ENCODE data around the gene GPR83.
"Not testable (repeated sequence)": the region's sequence is repeated elsewhere in the genome, so short reads cannot be mapped to it uniquely, and the experiment has no call there.

The GPR83 gene

DNA sequence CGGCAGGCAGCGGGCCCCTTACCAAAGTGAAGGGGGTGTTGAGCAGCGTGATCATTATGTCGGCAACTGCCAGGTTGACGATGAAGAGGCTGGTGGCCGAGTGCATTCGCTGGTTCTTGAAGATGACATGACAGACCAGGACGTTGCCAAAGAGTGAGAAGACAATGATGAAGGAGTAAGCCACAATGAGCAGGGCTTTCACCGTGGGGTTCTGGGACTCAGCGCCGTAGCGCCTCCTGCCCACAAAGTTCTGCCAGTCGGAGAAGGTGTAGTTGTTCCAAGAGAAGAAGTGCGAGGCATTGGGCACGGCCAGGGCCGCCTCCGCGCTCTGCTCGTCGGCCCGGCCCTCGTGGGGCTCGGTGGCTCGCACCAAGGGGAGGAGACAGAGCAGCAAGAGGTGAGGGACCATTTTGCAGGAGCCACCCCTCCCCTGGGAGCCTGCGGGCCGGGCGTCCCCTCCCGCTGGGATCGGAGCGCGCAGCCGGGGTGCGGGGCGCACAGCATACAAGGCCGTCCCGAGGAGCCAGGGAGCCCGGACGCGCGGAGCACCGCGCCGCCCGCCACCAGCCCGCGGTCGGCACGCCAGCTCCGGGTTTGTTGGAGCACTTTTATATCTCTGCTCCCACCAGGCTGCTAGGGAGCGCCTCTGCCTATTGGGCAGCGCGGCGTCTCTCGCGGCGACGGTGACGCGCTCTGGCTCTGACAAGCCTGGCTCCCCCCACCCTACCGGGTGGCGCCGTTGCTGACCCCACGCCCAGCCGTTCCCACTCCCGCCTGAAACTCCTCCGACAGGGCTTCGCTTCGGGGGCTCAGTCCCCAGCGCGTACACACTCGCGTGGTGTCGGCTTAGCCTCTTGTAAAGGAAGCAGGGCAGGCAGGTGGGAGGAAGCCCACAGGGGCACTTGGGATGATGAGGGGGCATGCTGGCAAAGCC lies at the start of gene GPR83:
GPR83 (minus strand) TSS at position 581 of the 934 bp plus-strand sequence; CDS start at position 409, 172 bp downstream.
- DNase-seq (ENCODE audit: low read depth), result no peak

- DNase-seq (ENCODE audit: low read depth), result no peak
Observed at GRCh38 chr11:94450048-94450447, 48.8 kb upstream of the GPR83 start.

GRCh38 chr11:94449437-94449836 lies 48.2 kb upstream of the GPR83 start:
- no peak for DNase-seq (ENCODE audit: low read depth)

- no peak for DNase-seq (ENCODE audit: low read depth)
Observed at GRCh38 chr11:94449029-94449428, 47.8 kb upstream of the GPR83 start.

GRCh38 chr11:94447149-94447548 lies 45.9 kb upstream of the GPR83 start:
- no peak for DNase-seq (ENCODE audit: low read depth)

- DNase-seq (ENCODE audit: low read depth), result no peak
Observed at GRCh38 chr11:94445641-94446040, 44.4 kb upstream of the GPR83 start.

GRCh38 chr11:94433049-94433448 lies 31.8 kb upstream of the GPR83 start:
- DNase-seq (ENCODE audit: low read depth), result no peak

DNA sequence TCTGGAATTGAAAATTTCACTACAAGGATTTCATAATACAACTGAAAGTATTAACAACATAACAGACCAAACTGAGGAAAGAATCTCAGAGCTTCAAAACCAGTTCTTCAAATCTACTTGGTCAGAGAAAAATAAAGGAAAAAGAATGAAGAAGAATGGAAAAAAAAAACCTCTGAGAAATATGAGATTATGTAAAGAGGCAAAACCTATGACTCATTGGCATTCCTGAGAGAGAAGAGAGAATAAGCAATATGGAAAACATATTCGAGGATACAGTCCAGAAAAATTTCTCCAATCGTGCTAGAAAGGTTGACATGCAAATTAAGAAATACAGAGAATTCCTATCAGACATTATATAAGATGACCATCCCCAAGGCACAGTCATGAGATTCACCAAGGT lies 23.4 kb upstream of the GPR83 start:
- no peak for DNase-seq (ENCODE audit: low read depth)

- no peak for DNase-seq (ENCODE audit: low read depth)
Observed at GRCh38 chr11:94424011-94424410, 22.8 kb upstream of the GPR83 start.

GRCh38 chr11:94423507-94423906 lies 22.3 kb upstream of the GPR83 start:
- DNase-seq (ENCODE audit: low read depth), result no peak

DNA sequence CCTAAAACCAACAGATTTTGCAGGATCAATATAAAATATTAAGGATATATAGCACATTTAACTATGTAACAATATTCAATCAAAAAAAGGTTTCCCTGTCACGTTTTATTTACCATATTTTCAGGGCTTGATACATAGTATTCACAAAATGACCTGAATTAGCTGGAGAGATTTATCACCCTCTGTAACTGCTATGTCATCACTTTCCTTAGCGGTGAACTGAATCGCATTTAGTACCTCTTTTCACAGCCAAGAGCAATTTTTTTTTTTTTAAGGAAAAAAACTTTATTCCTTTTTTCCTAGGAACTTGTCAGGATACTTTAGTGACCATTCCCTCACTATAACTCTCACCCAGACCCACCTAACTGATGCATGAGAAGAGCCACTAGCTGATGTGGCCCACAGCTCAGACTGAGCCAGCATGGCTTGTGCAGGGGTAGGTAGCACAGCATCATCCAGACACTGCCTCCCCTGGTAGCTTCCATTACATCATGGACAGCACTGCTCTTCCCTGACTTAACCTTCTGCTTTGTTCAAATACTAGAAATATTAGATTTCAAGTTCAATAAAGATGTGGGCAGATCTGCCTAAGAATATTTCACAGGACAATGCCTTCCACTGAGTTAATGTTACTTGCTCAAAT lies 17.0 kb upstream of the GPR83 start:
- DNase-seq (ENCODE audit: low read depth), result no peak

GRCh38 chr11:94417386-94417987 lies 16.3 kb upstream of the GPR83 start:
- DNase-seq (ENCODE audit: low read depth), result no peak

GRCh38 chr11:94405062-94405833 lies 4.0 kb upstream of the GPR83 start:
- no peak for DNase-seq (ENCODE audit: low read depth)

DNA sequence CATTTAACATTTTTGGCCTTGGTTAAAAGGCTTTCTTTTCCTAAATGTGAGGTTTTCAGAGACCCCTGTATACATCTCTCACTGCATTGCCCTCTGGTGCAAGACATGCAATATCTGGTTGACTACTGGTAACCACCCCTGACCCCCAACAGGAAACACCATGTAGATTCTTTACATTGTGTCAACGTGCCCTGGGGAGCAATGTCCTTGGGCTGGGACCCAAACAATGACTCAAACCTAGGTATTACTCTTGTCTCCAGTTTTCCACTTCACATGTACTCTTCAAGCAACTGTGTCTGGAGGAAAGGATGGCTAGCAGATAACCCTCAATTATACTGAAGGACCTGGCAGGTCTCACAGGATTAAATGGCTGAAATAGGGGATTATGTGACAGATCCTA lies 1.1 kb upstream of the GPR83 start:
- DNase-seq (ENCODE audit: low read depth), result no peak

DNA sequence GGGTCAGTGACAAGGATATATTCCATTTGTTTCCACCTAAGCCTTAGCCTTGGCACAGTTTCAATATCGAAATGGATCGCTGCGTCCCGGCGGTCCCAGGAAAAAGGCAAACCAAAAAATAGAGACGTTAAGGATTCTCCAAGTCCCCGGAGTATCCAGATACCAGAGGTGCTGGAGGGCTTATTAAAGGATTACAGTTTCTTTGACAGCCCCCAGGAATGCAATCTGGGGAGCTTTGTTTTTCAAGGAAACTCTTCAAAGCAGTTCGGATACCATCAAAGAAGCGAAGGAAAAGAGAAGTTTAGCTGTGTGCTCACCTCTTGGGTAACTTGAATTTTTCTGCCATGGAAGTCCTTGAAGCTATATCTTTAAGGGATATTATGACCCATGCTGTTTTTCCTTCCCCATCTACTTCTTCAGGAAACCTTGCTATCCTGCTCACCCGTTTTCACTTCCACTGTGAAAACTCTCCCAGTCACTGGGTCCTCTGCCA lies 600 bp upstream of the GPR83 start:
- no peak for DNase-seq (ENCODE audit: low read depth)

- no peak for DNase-seq (ENCODE audit: low read depth)
Observed at GRCh38 chr11:94400457-94400838, 771 bp downstream of the GPR83 start.

- no peak for DNase-seq (ENCODE audit: low read depth)
Observed at GRCh38 chr11:94400050-94400449, 1.2 kb downstream of the GPR83 start.

DNA sequence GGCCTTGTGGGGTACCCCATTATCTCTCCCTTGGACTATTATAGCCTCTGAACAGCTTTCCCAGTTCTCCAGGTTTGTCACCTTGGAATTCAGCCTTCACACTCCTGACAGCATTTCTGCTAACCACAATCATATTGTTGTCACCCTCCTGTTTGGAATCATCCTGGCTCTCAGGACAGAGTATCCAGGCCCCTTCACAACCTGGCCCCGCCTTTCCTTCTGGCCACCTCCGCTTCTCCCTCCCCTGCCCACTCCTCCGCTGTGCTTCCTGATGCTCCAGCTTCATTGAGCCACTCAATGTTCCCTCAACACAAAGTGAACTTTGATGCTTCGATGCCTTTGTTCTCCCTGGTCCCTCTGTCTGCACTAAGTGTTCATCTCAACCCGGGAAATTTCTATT lies 3.1 kb downstream of the GPR83 start:
- no peak for DNase-seq (ENCODE audit: low read depth)

GRCh38 chr11:94396282-94396681 lies 4.9 kb downstream of the GPR83 start:
- DNase-seq (ENCODE audit: low read depth), result no peak

DNA sequence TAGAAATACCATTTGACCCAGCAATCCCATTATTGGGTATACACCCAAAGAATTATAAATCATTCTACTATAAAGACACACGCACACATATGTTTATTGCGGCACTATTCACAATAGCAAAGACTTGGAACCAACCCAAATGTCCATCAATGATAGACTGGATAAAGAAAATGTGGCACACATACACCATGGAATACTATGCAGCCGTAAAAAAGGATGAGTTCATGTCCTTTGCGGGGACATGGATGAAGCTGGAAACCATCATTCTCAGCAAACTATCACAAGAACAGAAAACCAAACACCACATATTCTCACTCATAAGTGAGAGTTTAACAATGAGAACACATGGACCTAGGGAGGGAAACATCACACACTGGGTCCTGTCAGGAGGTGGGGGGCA lies 9.3 kb downstream of the GPR83 start:
- DNase-seq (ENCODE audit: low read depth), result not testable (repeated sequence)

GRCh38 chr11:94379613-94380012 lies 21.6 kb downstream of the GPR83 start:
- DNase-seq (ENCODE audit: low read depth), result no peak

- DNase-seq (ENCODE audit: low read depth), result no peak
Observed at GRCh38 chr11:94376841-94377240, 24.4 kb downstream of the GPR83 start.

Data from activated gamma-delta T cell treated with anti-CD3 and anti-CD28 coated beads, Interleukin-2, amount 50 U/mL, for 16 hours (primary cell).